HCT116 (cell line): ENCODE measurements around the gene ESR2. TPM values are rescaled to one million over a fixed set of nuclear protein-coding genes. Genes with fewer than 3 reads are reported as not detected.

Experiments used
- ATAC-seq: fragments of 200-7000 bp; cut with Tn5 transposase; 2 replicates; pipeline ENCODE4 v1.9.1; 2020; ENCODE audit warnings: mild to moderate bottlenecking, moderate library complexity
- BruUV-seq: library from RNA; stranded (reverse); fragments of 400-500 nt; replicated peaks from 2 replicates; lab custom pipeline; 2021; lab: Mats Ljungman, UMichigan
- CTCF ChIA-PET: fragments of 300-600 bp; sonication (Branson Sonifier 250); formaldehyde crosslinking; loops from one replicate; lab custom pipeline; 2021; ENCODE audit warnings: antibody characterized with exemption; lab: Charles Lee
- POLR2A ChIA-PET: fragments of 300-600, 350-600 bp; sonication (Branson Sonifier 250); formaldehyde crosslinking; loops from one replicate; lab custom pipeline; 2021; ENCODE audit warnings: antibody characterized with exemption; lab: Charles Lee
- RAD21 ChIA-PET, 2 experiments: fragments of 300-600 bp; sonication (Branson Sonifier 250); formaldehyde crosslinking; loops; one replicate each; lab custom pipeline; 2023; ENCODE audit warnings: low total read pairs in 2 of 2; ENCODE audit not compliant: uncharacterized antibody in 2 of 2, unreplicated experiment in 2 of 2, low non-redundant PET in 1 of 2; lab: Charles Lee
- DNase-seq: peaks from one replicate; pipeline ENCODE4 v3.0.0-alpha.2; 2010; ENCODE audit warnings: low read depth, low spot score
- H2AFZ ChIP-seq: fragments of 200-600 bp; shearing (Covaris generic), sonication (generic); 2 replicates; pipeline ENCODE4 v1.6.1; 2017; ENCODE audit warnings: low read depth, mixed run types, mixed read lengths, antibody characterized with exemption, low read length; ENCODE audit not compliant: poor library complexity, severe bottlenecking
- H3K27ac ChIP-seq: 2 replicates; pipeline ENCODE4 v1.5.1; 2012; ENCODE audit warnings: low read depth, low read length
- H3K27me3 ChIP-seq: fragments of 200-600 bp; sonication (generic); 2 replicates; pipeline ENCODE4 v1.6.1; 2016; ENCODE audit warnings: mixed run types, low read length, mixed read lengths; ENCODE audit not compliant: insufficient read depth
- H3K36me3 ChIP-seq, 2 experiments: fragments of 200-500 bp in 1 of 2; fragments of 200-600 bp in 1 of 2; sonication (Bioruptor generic) in 1 of 2; sonication (generic) in 1 of 2; 2 replicates each; pipeline versions ENCODE4 v1.5.1 to v1.6.1; 2014 to 2016; ENCODE audit warnings: low read length in 2 of 2, inconsistent platforms in 1 of 2, mixed read lengths in 1 of 2, mixed run types in 1 of 2; ENCODE audit not compliant: insufficient read depth in 2 of 2, control insufficient read depth in 1 of 2
- H3K4me1 ChIP-seq, 2 experiments: fragments of 200-600 bp in 1 of 2; sonication (generic) in 1 of 2; 2 replicates each; pipeline versions ENCODE4 v1.5.1 to v1.6.1; 2012 to 2017; ENCODE audit warnings: low read length in 2 of 2, inconsistent platforms in 1 of 2, mild to moderate bottlenecking in 1 of 2, mixed read lengths in 1 of 2, mixed run types in 1 of 2, moderate library complexity in 1 of 2; ENCODE audit not compliant: insufficient read depth in 2 of 2, control insufficient read depth in 1 of 2
- H3K4me2 ChIP-seq: fragments of 200-600 bp; sonication (generic); 2 replicates; pipeline ENCODE4 v1.6.1; 2017; ENCODE audit warnings: mixed run types, low read length, mixed read lengths
- H3K4me3 ChIP-seq, 2 experiments: fragments of 200-600 bp in 1 of 2; sonication (generic) in 1 of 2; replicated peaks in 1 of 2; 2 replicates each; pipeline ENCODE4 v1.5.1; 2011 to 2016; ENCODE audit warnings: low read length in 2 of 2, control low read depth in 1 of 2, low read depth in 1 of 2, mild to moderate bottlenecking in 1 of 2, mixed read lengths in 1 of 2, mixed run types in 1 of 2
- H3K79me2 ChIP-seq: fragments of 200-600 bp; sonication (generic); 2 replicates; pipeline ENCODE4 v1.6.1; 2017; ENCODE audit warnings: mild to moderate bottlenecking, mixed run types, low read length, moderate library complexity, mixed read lengths; ENCODE audit not compliant: insufficient read depth
- H3K9ac ChIP-seq: fragments of 200-600 bp; sonication (generic); 2 replicates; pipeline ENCODE4 v1.6.1; 2016; ENCODE audit warnings: low read length, mixed read lengths
- H3K9me2 ChIP-seq: fragments of 200-600 bp; sonication (generic), shearing (Covaris generic); 2 replicates; pipeline ENCODE4 v1.6.1; 2017; ENCODE audit warnings: mixed run types, mild to moderate bottlenecking, moderate library complexity; ENCODE audit not compliant: insufficient read depth
- H3K9me3 ChIP-seq, 2 experiments: fragments of 200-500 bp in 1 of 2; fragments of 200-600 bp in 1 of 2; sonication (Bioruptor generic) in 1 of 2; sonication (generic) in 1 of 2; 2 replicates each; pipeline ENCODE4 v1.6.1; 2014 to 2017; ENCODE audit warnings: low read length in 2 of 2, mixed read lengths in 2 of 2, inconsistent platforms in 1 of 2, low read depth in 1 of 2, mild to moderate bottlenecking in 1 of 2, mixed run types in 1 of 2, moderate library complexity in 1 of 2; ENCODE audit not compliant: control insufficient read depth in 1 of 2, insufficient read depth in 1 of 2
- H4K20me1 ChIP-seq: fragments of 200-600 bp; sonication (generic), shearing (Covaris generic); 2 replicates; pipeline ENCODE4 v1.6.1; 2017; ENCODE audit warnings: mixed run types, mild to moderate bottlenecking, moderate library complexity; ENCODE audit not compliant: insufficient read depth
- CEBPB ChIP-seq: IDR thresholded peaks from 2 replicates; pipeline ENCODE4 v1.6.1; 2012; ENCODE audit warnings: low read depth
- EGR1 ChIP-seq: IDR thresholded peaks from 2 replicates; pipeline ENCODE4 v1.6.1; 2012; ENCODE audit warnings: low read depth
- ELF1 ChIP-seq: IDR thresholded peaks from 2 replicates; pipeline ENCODE4 v1.6.1; 2012; ENCODE audit warnings: low read depth, borderline replicate concordance
- EZH2 ChIP-seq: fragments of 200-600 bp; sonication (generic); IDR thresholded peaks from 2 replicates; pipeline ENCODE4 v1.6.1; 2017; ENCODE audit warnings: antibody characterized with exemption, mixed run types
- FOSL1 ChIP-seq: IDR thresholded peaks from 2 replicates; pipeline ENCODE4 v1.6.1; 2012; ENCODE audit warnings: low read depth
- JUND ChIP-seq: IDR thresholded peaks from 2 replicates; pipeline ENCODE4 v1.6.1; 2012
- POLR2A ChIP-seq: IDR thresholded peaks from 2 replicates; pipeline ENCODE4 v1.7.0; 2011; ENCODE audit warnings: borderline replicate concordance; ENCODE audit not compliant: insufficient read depth, insufficient read length; ENCODE audit errors: extremely low read depth
- POLR2AphosphoS5 ChIP-seq: IDR thresholded peaks from 2 replicates; pipeline ENCODE4 v1.6.1; 2011; ENCODE audit warnings: mild to moderate bottlenecking, low read depth, low read length, moderate library complexity
- RAD21 ChIP-seq: IDR thresholded peaks from 2 replicates; pipeline ENCODE4 v1.6.1; 2012; ENCODE audit warnings: low read depth, mild to moderate bottlenecking
- SIN3A ChIP-seq: IDR thresholded peaks from 2 replicates; pipeline ENCODE4 v1.6.1; 2012; ENCODE audit warnings: low read depth
- SP1 ChIP-seq: IDR thresholded peaks from 2 replicates; pipeline ENCODE4 v1.6.1; 2012; ENCODE audit warnings: low read depth
- SRF ChIP-seq: IDR thresholded peaks from 2 replicates; pipeline ENCODE4 v1.6.1; 2012; ENCODE audit warnings: low read depth
- TCF7L2 ChIP-seq: IDR thresholded peaks from 2 replicates; pipeline ENCODE4 v1.7.0; 2011; ENCODE audit warnings: borderline replicate concordance, inconsistent platforms; ENCODE audit not compliant: insufficient read depth, insufficient read length; ENCODE audit errors: extremely low read depth
- ZFX ChIP-seq: fragments of 450-650 bp; IDR thresholded peaks from 2 replicates; pipeline ENCODE4 v1.6.1; 2017
- ZNF274 ChIP-seq: fragments of 200-500 bp; sonication (Bioruptor generic); IDR thresholded peaks from 2 replicates; pipeline ENCODE4 v1.6.1; 2014; ENCODE audit warnings: mild to moderate bottlenecking, low read depth, low read length, inconsistent platforms
- intact Hi-C: fragments of 100-400 bp; cut with micrococcal nuclease; formaldehyde crosslinking; loops from 2 replicates; pipeline ENCODE4 v1.10.0; 2022
- total RNA-seq: library from RNA; stranded (reverse); gene quantifications from one replicate; pipeline ENCODE4 v1.2.1, GENCODE V29; 2021; ENCODE audit not compliant: unreplicated experiment
- TF ChIP-seq, protein P1 (sequence below), 3 experiments: fragments of 200-600 bp in 1 of 3; sonication (generic) in 1 of 3; IDR thresholded peaks in 2 of 3; conservative IDR thresholded peaks in 1 of 3; 2 replicates each; pipeline ENCODE4 v1.5.1; 2012 to 2017; ENCODE audit warnings: low read depth in 2 of 3, low read length in 2 of 3, antibody characterized with exemption in 1 of 3, borderline replicate concordance in 1 of 3, control low read depth in 1 of 3, mild to moderate bottlenecking in 1 of 3, mixed read lengths in 1 of 3, mixed run types in 1 of 3, moderate library complexity in 1 of 3; ENCODE audit not compliant: insufficient read depth in 1 of 3
- TF ChIP-seq, protein P2 (sequence below): IDR thresholded peaks from 2 replicates; pipeline ENCODE4 v1.6.1; 2012; ENCODE audit warnings: low read depth
- TF ChIP-seq, protein P3 (sequence below): IDR thresholded peaks from 2 replicates; pipeline ENCODE4 v1.6.1; 2011; ENCODE audit warnings: mild to moderate bottlenecking, low read length, moderate library complexity; ENCODE audit not compliant: insufficient replicate concordance; ENCODE audit errors: extremely low read depth
- TF ChIP-seq, protein P4 (sequence below): IDR thresholded peaks from 2 replicates; pipeline ENCODE4 v1.6.1; 2012

ESR2 gene
- total RNA-seq, 1 experiment from 2014 or later, result 0.32 TPM

DNA sequence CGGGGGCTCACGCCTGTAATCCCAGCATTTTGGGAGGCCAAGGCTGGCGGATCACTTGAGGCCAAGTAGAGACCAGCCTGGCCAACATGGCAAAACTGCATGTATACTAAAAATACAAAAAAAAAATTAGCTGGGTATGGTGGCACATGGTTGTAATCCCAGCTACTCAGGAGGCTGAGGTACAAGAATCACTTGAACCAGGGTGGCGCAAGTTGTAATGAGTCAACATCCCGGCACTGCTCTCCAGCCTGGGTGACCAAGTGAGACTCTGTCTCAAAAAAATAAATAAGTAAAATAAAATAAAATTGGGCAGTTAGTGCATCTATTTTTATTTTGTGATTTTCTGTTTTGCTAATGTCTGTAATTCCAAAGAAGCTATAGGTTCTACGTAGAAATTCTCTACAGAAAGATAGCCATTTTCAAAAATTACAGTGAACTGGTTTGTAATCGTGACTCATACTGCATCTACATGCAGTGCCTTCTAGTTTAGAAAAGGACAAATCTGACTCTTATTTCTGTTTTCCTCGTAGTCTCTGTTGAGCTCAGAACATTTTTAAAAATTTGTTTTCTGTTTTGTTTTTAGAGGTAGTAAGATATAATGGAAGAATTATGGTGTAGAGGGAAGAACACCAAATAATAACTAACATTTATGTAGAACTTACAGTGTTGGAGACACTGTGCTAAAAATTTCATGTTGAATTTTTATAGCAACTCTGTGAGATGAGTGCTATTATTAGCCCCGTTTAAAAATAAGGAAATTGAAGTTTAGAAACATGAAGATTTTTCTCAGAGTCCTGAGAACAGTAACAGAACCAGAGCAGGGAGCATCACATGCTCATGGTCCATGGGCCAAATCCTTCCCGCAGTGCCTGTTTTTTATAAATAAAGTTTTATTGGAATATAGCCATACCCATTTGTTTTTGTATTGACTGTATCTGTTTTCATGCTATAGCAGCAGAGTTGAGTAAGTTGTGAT lies 240.2 kb downstream of the ESR2 start:
- no peaks in the 10 kb centered on the region for H3K9me3 ChIP-seq
- TF ChIP-seq, protein P1, sequence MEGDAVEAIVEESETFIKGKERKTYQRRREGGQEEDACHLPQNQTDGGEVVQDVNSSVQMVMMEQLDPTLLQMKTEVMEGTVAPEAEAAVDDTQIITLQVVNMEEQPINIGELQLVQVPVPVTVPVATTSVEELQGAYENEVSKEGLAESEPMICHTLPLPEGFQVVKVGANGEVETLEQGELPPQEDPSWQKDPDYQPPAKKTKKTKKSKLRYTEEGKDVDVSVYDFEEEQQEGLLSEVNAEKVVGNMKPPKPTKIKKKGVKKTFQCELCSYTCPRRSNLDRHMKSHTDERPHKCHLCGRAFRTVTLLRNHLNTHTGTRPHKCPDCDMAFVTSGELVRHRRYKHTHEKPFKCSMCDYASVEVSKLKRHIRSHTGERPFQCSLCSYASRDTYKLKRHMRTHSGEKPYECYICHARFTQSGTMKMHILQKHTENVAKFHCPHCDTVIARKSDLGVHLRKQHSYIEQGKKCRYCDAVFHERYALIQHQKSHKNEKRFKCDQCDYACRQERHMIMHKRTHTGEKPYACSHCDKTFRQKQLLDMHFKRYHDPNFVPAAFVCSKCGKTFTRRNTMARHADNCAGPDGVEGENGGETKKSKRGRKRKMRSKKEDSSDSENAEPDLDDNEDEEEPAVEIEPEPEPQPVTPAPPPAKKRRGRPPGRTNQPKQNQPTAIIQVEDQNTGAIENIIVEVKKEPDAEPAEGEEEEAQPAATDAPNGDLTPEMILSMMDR (IDR thresholded peaks at IDR 0.05 in 2 of 3, conservative IDR thresholded peaks at IDR 0.05 in 1 of 3; ENCODE audit: borderline replicate concordance in 1 of 3, insufficient read depth in 1 of 3, low read depth in 2 of 3, low read length in 2 of 3), result no peak
- TF ChIP-seq EZH2 (no peak), SP1 (no peak), ELF1 (no peak), SIN3A (no peak), POLR2AphosphoS5 (no peak), POLR2A (no peak), SRF (no peak), FOSL1 (no peak), RAD21 (no peak), CEBPB (no peak), TCF7L2 (no peak), EGR1 (no peak), JUND (no peak), ZFX (no peak), ZNF274 (no peak)
- TF ChIP-seq, protein P2, sequence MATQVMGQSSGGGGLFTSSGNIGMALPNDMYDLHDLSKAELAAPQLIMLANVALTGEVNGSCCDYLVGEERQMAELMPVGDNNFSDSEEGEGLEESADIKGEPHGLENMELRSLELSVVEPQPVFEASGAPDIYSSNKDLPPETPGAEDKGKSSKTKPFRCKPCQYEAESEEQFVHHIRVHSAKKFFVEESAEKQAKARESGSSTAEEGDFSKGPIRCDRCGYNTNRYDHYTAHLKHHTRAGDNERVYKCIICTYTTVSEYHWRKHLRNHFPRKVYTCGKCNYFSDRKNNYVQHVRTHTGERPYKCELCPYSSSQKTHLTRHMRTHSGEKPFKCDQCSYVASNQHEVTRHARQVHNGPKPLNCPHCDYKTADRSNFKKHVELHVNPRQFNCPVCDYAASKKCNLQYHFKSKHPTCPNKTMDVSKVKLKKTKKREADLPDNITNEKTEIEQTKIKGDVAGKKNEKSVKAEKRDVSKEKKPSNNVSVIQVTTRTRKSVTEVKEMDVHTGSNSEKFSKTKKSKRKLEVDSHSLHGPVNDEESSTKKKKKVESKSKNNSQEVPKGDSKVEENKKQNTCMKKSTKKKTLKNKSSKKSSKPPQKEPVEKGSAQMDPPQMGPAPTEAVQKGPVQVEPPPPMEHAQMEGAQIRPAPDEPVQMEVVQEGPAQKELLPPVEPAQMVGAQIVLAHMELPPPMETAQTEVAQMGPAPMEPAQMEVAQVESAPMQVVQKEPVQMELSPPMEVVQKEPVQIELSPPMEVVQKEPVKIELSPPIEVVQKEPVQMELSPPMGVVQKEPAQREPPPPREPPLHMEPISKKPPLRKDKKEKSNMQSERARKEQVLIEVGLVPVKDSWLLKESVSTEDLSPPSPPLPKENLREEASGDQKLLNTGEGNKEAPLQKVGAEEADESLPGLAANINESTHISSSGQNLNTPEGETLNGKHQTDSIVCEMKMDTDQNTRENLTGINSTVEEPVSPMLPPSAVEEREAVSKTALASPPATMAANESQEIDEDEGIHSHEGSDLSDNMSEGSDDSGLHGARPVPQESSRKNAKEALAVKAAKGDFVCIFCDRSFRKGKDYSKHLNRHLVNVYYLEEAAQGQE, result no peak
- TF ChIP-seq, protein P3, sequence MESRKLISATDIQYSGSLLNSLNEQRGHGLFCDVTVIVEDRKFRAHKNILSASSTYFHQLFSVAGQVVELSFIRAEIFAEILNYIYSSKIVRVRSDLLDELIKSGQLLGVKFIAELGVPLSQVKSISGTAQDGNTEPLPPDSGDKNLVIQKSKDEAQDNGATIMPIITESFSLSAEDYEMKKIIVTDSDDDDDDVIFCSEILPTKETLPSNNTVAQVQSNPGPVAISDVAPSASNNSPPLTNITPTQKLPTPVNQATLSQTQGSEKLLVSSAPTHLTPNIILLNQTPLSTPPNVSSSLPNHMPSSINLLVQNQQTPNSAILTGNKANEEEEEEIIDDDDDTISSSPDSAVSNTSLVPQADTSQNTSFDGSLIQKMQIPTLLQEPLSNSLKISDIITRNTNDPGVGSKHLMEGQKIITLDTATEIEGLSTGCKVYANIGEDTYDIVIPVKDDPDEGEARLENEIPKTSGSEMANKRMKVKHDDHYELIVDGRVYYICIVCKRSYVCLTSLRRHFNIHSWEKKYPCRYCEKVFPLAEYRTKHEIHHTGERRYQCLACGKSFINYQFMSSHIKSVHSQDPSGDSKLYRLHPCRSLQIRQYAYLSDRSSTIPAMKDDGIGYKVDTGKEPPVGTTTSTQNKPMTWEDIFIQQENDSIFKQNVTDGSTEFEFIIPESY, result no peak
- TF ChIP-seq, protein P4, sequence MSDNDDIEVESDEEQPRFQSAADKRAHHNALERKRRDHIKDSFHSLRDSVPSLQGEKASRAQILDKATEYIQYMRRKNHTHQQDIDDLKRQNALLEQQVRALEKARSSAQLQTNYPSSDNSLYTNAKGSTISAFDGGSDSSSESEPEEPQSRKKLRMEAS, result no peak
- no peak overlapping the region for H3K9ac ChIP-seq
- no peaks in the 10 kb centered on the region for H3K9me2 ChIP-seq
- DNase-seq (no peak), ATAC-seq (no peak)
- no peak overlapping the region for H3K4me2 ChIP-seq
- H2AFZ ChIP-seq, result no peak overlapping the region
- peaks cover 0 to 6% of the 10 kb centered on the region in 2 experiments; a peak in 2 of 4 replicates for H3K36me3 ChIP-seq
- no peaks in the 10 kb centered on the region for H3K79me2 ChIP-seq
- ChIA-PET RAD21 (no interaction called here), CTCF (no interaction called here), POLR2A (no interaction called here)
- intact Hi-C loops, result no loop called here
- no peaks in the 10 kb centered on the region for H3K4me1 ChIP-seq
- no peak overlapping the region for H3K27ac ChIP-seq
- no peak overlapping the region for H3K4me3 ChIP-seq
- H4K20me1 ChIP-seq, result no peaks in the 10 kb centered on the region
- no TSS peak for BruUV-seq
- no peaks in the 10 kb centered on the region for H3K27me3 ChIP-seq
